Stimulated activated naive CD8-positive, alpha-beta T cell treated with anti-CD3 and anti-CD28 coated beads, Interleukin-15, Interleukin-2, amounts not matched to agents 100 ng/mL and 50 ng/mL, for 24 hours (primary cell): Measurements from ENCODE around the gene CLEC1B.
"Not testable (repeated sequence)": the region's sequence is repeated elsewhere in the genome, so short reads cannot be mapped to it uniquely, and the experiment has no call there.

ENCODE experiments used
- H3K27ac Mint-ChIP-seq: one replicate; pipeline ENCODE4 v1.8.0; 2021; ENCODE audit warnings: mild to moderate bottlenecking, mixed read lengths
- H3K27me3 Mint-ChIP-seq: one replicate; pipeline ENCODE4 v1.8.0; 2021; ENCODE audit warnings: mixed read lengths
- H3K36me3 Mint-ChIP-seq: one replicate; pipeline ENCODE4 v1.8.0; 2021; ENCODE audit warnings: low read depth, mixed read lengths
- H3K4me1 Mint-ChIP-seq: one replicate; pipeline ENCODE4 v1.8.0; 2021; ENCODE audit warnings: low read depth, mixed read lengths
- H3K4me3 Mint-ChIP-seq: one replicate; pipeline ENCODE4 v1.8.0; 2021; ENCODE audit warnings: mild to moderate bottlenecking, mixed read lengths
- H3K9me3 Mint-ChIP-seq: one replicate; pipeline ENCODE4 v1.8.0; 2021; ENCODE audit warnings: mixed read lengths

The CLEC1B gene

DNA sequence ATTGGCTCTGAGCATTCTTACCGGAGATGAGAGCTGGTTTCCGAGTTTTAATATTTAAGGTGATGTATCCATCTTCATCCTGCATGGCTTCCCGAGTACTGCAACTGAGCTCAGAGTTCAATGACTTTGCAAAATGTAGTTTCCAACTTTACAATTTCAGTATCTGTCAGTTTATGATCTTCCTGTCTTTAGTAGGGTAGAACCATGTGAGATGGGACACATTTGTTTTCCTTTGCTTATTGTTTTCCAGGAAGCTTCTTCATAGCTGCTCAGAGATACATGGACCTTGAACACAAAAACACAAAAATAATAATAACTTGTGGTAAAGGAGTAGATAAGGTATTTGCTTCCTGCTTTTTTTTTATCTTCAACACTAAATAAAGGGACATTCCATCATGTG lies at the start of gene CLEC1B:
TSS of gene CLEC1B (minus strand) at position 106 of the 400 bp plus-strand sequence. CDS start at position 85, 21 bp downstream.
- no peak within 1 kb of the TSS for H3K27ac Mint-ChIP-seq
- peaks cover 6% of the 10 kb centered on the region for H3K27me3 Mint-ChIP-seq
- no peaks in the 10 kb centered on the region for H3K4me1 Mint-ChIP-seq

DNA sequence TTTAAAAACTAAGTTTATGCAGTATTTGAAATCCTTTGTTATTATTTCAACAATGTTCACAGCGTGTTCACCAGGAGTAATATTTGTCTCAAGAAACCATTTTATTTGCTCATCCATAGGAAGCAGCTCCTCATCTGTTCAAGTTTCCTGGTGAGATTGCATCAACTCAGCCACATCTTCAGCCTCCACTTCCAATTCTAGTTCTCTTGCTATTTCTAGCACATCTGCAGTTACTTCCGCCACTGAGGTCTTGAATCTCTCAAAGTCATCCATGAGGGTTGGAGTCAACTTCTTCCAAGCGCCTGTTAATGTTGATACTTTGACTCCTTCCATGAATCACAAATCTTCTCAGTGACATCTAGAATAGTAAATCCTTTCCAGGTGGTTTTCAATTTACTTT lies 49.6 kb upstream of the CLEC1B start:
- H3K4me1 Mint-ChIP-seq = peaks cover 8% of the 10 kb centered on the region
- no peak overlapping the region for H3K4me3 Mint-ChIP-seq
- peaks cover 22% of the 10 kb centered on the region for H3K27me3 Mint-ChIP-seq
- H3K9me3 Mint-ChIP-seq = peaks cover 4% of the 10 kb centered on the region
- H3K36me3 Mint-ChIP-seq = no peaks in the 10 kb centered on the region
- no peak overlapping the region for H3K27ac Mint-ChIP-seq

More for the DNA sequence above, at the start of gene CLEC1B:
- Mint-ChIP-seq H3K9me3 (no peaks in the 10 kb centered on the region), H3K4me3 (no peak within 1 kb of the TSS), H3K36me3 (no peaks in the 10 kb centered on the region)

- H3K27me3 Mint-ChIP-seq = peaks cover 24% of the 10 kb centered on the region
- no peaks in the 10 kb centered on the region for H3K36me3 Mint-ChIP-seq
- H3K4me1 Mint-ChIP-seq = no peaks in the 10 kb centered on the region
- H3K4me3 Mint-ChIP-seq = no peak overlapping the region
- no peak overlapping the region for H3K27ac Mint-ChIP-seq
- H3K9me3 Mint-ChIP-seq = no peaks in the 10 kb centered on the region
Observed at GRCh38 chr12:10042167-10042566, 43.2 kb upstream of the CLEC1B start.

- Mint-ChIP-seq H3K4me3 (no peak overlapping the region), H3K36me3 (no peaks in the 10 kb centered on the region), H3K4me1 (no peaks in the 10 kb centered on the region), H3K27ac (no peak overlapping the region), H3K9me3 (no peaks in the 10 kb centered on the region), H3K27me3 (peaks cover 11% of the 10 kb centered on the region)
Observed at GRCh38 chr12:10033783-10034545, 35.0 kb upstream of the CLEC1B start.

DNA sequence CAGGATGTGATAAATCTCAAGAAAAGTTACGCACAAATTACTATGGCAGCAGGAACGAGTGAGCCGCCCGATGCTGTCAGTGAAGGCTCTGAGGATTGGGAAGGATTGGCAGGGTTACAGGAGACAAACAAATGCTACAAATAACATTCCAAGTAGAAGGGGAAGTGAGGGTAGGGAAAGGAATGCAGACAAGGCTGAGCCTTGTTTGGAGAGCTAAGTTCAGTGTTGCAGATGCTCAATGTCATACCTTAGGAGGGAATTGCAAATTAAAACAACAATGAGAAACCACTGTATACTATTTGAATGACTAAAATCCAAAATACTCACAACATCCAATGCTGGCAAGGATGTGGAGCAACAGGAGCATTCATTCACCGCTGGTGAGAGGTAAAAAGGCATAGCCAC lies 32.9 kb upstream of the CLEC1B start:
- Mint-ChIP-seq H3K4me1 (no peaks in the 10 kb centered on the region), H3K36me3 (no peaks in the 10 kb centered on the region), H3K27ac (no peak overlapping the region), H3K9me3 (no peaks in the 10 kb centered on the region), H3K27me3 (no peaks in the 10 kb centered on the region), H3K4me3 (no peak overlapping the region)

GRCh38 chr12:10031321-10031720 lies 32.4 kb upstream of the CLEC1B start:
- Mint-ChIP-seq H3K27ac (no peak overlapping the region), H3K27me3 (no peaks in the 10 kb centered on the region), H3K4me3 (no peak overlapping the region), H3K9me3 (no peaks in the 10 kb centered on the region), H3K4me1 (no peaks in the 10 kb centered on the region), H3K36me3 (no peaks in the 10 kb centered on the region)

- Mint-ChIP-seq H3K4me1 (no peaks in the 10 kb centered on the region), H3K9me3 (no peaks in the 10 kb centered on the region), H3K4me3 (no peak within 1 kb of the TSS), H3K36me3 (no peaks in the 10 kb centered on the region), H3K27me3 (no peaks in the 10 kb centered on the region), H3K27ac (no peak within 1 kb of the TSS)
Observed at GRCh38 chr12:10030446-10030845, 31.5 kb upstream of the CLEC1B start, which contains the start of gene CLEC9A. TSS of gene CLEC9A (plus strand) at chr12:10030682. CDS start at chr12:10052688, 22,006 bp downstream.

DNA sequence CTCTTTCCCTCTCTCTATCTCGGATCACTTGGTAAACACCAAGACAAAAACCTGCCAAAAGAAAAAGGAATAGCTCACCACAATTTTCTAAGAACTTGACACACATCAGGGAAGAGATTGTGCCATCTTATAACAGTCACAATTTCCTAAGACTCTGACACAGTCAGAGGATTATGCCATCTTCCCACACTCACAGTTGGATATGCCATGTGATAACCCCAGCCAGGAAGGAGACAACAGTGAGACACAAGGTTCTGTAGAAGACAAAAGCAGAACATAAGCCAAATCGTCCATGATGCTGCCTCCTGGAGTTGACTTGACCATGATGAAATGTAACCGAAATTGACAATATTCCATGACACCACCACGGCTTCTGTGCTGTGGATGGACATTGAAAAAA lies 28.8 kb upstream of the CLEC1B start:
- no peak overlapping the region for H3K4me3 Mint-ChIP-seq
- H3K27ac Mint-ChIP-seq = no peak overlapping the region
- no peaks in the 10 kb centered on the region for H3K27me3 Mint-ChIP-seq
- H3K4me1 Mint-ChIP-seq = no peaks in the 10 kb centered on the region
- H3K9me3 Mint-ChIP-seq = no peaks in the 10 kb centered on the region
- no peaks in the 10 kb centered on the region for H3K36me3 Mint-ChIP-seq

DNA sequence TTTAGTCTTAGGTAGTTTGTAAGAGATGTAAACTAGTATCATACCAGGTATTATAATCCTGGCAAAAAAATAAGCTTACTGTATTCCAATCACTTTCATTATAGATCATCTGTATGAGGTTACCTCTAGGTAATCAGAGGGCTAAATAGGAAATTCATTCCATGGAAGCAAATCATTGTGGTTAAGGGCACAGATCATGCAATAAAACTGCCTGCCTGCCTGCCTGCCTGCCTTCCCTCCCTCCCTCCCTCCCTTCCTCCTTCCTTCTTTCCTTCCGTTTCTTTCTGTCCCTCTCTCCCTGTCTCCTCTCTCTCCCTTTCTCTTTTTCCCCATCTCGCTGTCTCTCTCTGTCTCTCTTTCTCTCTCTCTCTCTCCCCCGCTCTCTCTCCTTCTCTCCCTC lies 28.4 kb upstream of the CLEC1B start:
- H3K27me3 Mint-ChIP-seq = no peaks in the 10 kb centered on the region
- H3K27ac Mint-ChIP-seq = no peak overlapping the region
- no peaks in the 10 kb centered on the region for H3K4me1 Mint-ChIP-seq
- no peaks in the 10 kb centered on the region for H3K9me3 Mint-ChIP-seq
- no peaks in the 10 kb centered on the region for H3K36me3 Mint-ChIP-seq
- no peak overlapping the region for H3K4me3 Mint-ChIP-seq

GRCh38 chr12:10026666-10027065 lies 27.7 kb upstream of the CLEC1B start:
- not testable (repeated sequence) for H3K9me3 Mint-ChIP-seq

DNA sequence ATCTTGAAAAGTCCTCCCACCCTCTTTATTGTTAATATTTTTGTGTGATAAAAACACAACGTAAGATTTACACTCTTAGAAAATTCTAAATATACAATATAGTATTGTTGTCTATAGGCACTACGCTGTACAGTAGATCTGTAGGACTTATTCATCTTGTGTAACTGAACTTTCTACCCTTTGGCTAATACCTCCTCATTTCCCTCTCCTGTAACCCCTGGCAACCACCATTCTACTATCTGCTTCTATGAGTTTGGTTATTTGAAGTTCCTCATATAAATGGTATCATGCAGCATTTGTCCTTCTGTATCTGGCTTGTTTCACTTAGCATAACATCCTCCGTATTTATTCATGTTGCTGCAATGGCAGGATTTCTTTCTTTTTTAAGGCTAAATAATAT lies 26.3 kb upstream of the CLEC1B start:
- Mint-ChIP-seq H3K4me3 (no peak overlapping the region), H3K9me3 (no peaks in the 10 kb centered on the region), H3K27me3 (no peaks in the 10 kb centered on the region), H3K4me1 (no peaks in the 10 kb centered on the region), H3K27ac (no peak overlapping the region), H3K36me3 (no peaks in the 10 kb centered on the region)

More at GRCh38 chr12:10026666-10027065, 27.7 kb upstream of the CLEC1B start:
- not testable (repeated sequence) for H3K36me3 Mint-ChIP-seq, H3K27me3 Mint-ChIP-seq, H3K4me3 Mint-ChIP-seq, H3K27ac Mint-ChIP-seq, H3K4me1 Mint-ChIP-seq

DNA sequence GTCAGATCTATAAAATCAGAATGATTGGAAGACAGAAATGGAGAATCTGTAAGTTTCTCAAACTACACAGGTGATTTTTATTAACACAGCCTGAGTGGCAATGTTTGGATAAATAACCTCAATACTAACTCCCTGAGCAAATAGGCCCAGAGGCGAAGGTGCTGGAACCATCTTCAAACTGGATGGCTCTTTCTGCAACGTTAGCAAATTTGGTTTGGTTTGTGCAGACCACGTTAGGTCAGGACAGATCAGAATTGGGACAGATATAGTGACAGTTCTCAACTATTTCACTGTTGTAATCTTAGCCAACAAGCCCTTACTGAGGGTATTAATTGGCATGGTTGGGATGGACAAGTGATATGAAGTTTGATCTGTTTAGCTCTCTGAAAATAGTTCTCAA lies 22.4 kb upstream of the CLEC1B start:
- Mint-ChIP-seq H3K4me1 (no peaks in the 10 kb centered on the region), H3K9me3 (no peaks in the 10 kb centered on the region), H3K27me3 (peaks cover 4% of the 10 kb centered on the region), H3K36me3 (no peaks in the 10 kb centered on the region), H3K27ac (no peak overlapping the region), H3K4me3 (no peak overlapping the region)

- Mint-ChIP-seq H3K27me3 (peaks cover 10% of the 10 kb centered on the region), H3K9me3 (no peaks in the 10 kb centered on the region), H3K27ac (no peak overlapping the region), H3K36me3 (no peaks in the 10 kb centered on the region), H3K4me3 (no peak overlapping the region), H3K4me1 (no peaks in the 10 kb centered on the region)
Observed at GRCh38 chr12:10018386-10018785, 19.5 kb upstream of the CLEC1B start.

DNA sequence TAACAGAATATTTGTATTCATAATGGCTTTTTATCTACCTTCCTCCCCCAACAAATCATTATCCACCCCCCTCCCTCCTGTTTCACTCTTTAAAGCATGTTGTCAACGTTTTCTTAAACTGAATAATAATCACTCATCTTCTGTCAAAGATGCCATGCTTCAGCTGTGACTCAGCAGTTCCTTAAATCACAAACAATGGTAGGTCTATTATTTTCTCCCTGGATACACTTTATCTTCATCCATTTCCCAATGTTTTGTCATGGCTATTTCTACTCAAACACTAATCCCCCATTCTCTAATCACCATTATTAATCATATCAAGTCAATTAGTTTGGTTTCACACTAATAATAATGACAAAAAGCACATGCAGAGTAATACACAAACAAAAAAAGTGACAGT lies 18.0 kb upstream of the CLEC1B start:
- Mint-ChIP-seq H3K27me3 (peaks cover 17% of the 10 kb centered on the region), H3K36me3 (no peaks in the 10 kb centered on the region), H3K4me1 (no peaks in the 10 kb centered on the region), H3K9me3 (no peaks in the 10 kb centered on the region), H3K27ac (no peak overlapping the region), H3K4me3 (no peak overlapping the region)

GRCh38 chr12:10015450-10015849 lies 16.5 kb upstream of the CLEC1B start:
- no peaks in the 10 kb centered on the region for H3K36me3 Mint-ChIP-seq

More at GRCh38 chr12:10015450-10015849, 16.5 kb upstream of the CLEC1B start:
- Mint-ChIP-seq H3K4me1 (no peaks in the 10 kb centered on the region), H3K27me3 (peaks cover 17% of the 10 kb centered on the region), H3K9me3 (no peaks in the 10 kb centered on the region), H3K4me3 (no peak overlapping the region), H3K27ac (no peak overlapping the region)
